AG04450 (cell line): ENCODE data around the gene BFSP1. TPM values are rescaled to one million over a fixed set of nuclear protein-coding genes. Genes with fewer than 3 reads are reported as not detected.

Source experiments
- CTCF ChIA-PET: fragments of 300-600, 350-600 bp; formaldehyde crosslinking; extraction: SDS; loops from one replicate; lab custom pipeline; 2022; ENCODE audit warnings: antibody characterized with exemption, inconsistent platforms; lab: Charles Lee
- POLR2A ChIA-PET: fragments of 350-600 bp; formaldehyde crosslinking; extraction: SDS; loops from one replicate; lab custom pipeline; 2021; ENCODE audit warnings: antibody characterized with exemption, inconsistent platforms; lab: Yijun Ruan, JAX
- DNase-seq: peaks from one replicate; pipeline ENCODE4 v3.0.0-alpha.2; 2011; ENCODE audit warnings: low read depth, low spot score
- H3K27ac ChIP-seq: one replicate; pipeline ENCODE4 v1.5.1; 2012; ENCODE audit warnings: low read depth, low read length, control low read depth
- H3K27me3 ChIP-seq: one replicate; pipeline ENCODE4 v1.6.0; 2012; ENCODE audit warnings: low read length; ENCODE audit not compliant: control insufficient read depth, insufficient read depth
- H3K4me3 ChIP-seq: 2 replicates; pipeline ENCODE4 v1.5.1; 2011; ENCODE audit warnings: mild to moderate bottlenecking, low read depth, low read length, control low read depth
- H3K9me3 ChIP-seq: 2 replicates; pipeline ENCODE4 v1.5.1; 2012; ENCODE audit warnings: low read length; ENCODE audit not compliant: control insufficient read depth, insufficient read depth
- polyA plus RNA-seq: library from polyadenylated mRNA; depleted of rRNA; stranded (reverse); fragments of >200 nt; gene quantifications from 2 replicates; pipeline ENCODE4 v1.2.3, GENCODE V29; 2011
- TF ChIP-seq, protein P1 (sequence below): IDR thresholded peaks from 2 replicates; pipeline ENCODE4 v1.5.1; 2011; ENCODE audit warnings: low read depth, low read length, control low read depth, inconsistent platforms

BFSP1 gene
- polyA plus RNA-seq, 1 experiment = 2.9 TPM

DNA sequence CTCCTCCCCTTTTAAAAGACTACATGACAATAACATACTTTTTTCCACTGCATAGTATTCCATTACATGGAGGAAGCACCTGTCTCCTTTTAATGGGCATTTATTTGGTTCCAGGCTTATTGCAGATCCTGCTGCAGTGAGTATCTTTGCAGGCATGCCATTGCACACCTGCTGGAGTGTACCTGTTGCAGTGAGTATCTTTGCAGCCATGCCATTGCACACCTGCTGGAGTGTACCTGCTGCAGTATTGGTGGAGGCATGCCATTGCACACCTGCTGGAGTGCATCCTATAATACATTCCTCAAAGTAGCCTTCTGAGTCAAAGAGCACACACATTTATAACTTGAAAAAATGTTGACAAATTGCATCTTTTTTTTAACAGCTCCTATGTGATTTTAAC lies 1.6 kb downstream of the BFSP1 start:
- Histone ChIP-seq H3K4me3 (no peak overlapping the region), H3K27ac (no peak overlapping the region), H3K27me3 (peaks cover 4% of the 10 kb centered on the region), H3K9me3 (no peaks in the 10 kb centered on the region)
- TF ChIP-seq, protein P1, sequence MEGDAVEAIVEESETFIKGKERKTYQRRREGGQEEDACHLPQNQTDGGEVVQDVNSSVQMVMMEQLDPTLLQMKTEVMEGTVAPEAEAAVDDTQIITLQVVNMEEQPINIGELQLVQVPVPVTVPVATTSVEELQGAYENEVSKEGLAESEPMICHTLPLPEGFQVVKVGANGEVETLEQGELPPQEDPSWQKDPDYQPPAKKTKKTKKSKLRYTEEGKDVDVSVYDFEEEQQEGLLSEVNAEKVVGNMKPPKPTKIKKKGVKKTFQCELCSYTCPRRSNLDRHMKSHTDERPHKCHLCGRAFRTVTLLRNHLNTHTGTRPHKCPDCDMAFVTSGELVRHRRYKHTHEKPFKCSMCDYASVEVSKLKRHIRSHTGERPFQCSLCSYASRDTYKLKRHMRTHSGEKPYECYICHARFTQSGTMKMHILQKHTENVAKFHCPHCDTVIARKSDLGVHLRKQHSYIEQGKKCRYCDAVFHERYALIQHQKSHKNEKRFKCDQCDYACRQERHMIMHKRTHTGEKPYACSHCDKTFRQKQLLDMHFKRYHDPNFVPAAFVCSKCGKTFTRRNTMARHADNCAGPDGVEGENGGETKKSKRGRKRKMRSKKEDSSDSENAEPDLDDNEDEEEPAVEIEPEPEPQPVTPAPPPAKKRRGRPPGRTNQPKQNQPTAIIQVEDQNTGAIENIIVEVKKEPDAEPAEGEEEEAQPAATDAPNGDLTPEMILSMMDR = no peak
- ChIA-PET POLR2A (no interaction called here), CTCF (interaction anchor here (0.6 to 0.8 kb wide), 2 partner anchors 21 to 25 kb away, joined by 3 read pairs; no protein-coding TSS in a partner anchor)
- no peak for DNase-seq

GRCh38 chr20:17525650-17526049 lies 5.5 kb downstream of the BFSP1 start:
- H3K27me3 ChIP-seq = peaks cover 4% of the 10 kb centered on the region
- ChIA-PET POLR2A (interaction anchor here (0.6 to 1.5 kb wide), 2 partner anchors 19 to 44 kb away, joined by 3 to 4 read pairs; partner anchors contain the start of gene DSTN), CTCF (interaction anchor here (0.8 kb wide), 1 partner anchor 11 kb away, joined by 4 read pairs; no protein-coding TSS in a partner anchor)
- H3K9me3 ChIP-seq = no peaks in the 10 kb centered on the region
- no peak overlapping the region for H3K4me3 ChIP-seq
- TF ChIP-seq, protein P1 = no peak
- DNase-seq = no peak
- H3K27ac ChIP-seq = no peak overlapping the region

DNA sequence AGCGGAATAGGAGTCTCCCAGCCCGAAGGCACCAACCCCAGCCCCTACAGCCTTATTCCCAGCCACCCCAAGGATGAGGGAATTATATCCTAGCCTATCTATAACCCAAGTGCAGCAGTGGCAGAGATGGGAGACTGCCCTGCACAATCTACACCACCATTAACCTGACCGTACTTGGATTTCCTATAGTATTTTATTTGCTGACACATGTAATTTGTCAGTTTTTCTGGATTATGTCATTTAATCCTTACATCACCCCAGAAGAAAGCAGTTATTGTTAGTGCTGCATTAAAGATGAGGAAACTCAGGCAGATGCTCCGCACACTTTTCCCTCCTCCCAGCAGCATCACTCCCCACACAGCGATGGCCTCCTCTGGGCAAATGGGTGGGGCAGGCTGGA lies 6.0 kb downstream of the BFSP1 start:
- ChIA-PET POLR2A (interaction anchor here (0.6 to 1.5 kb wide), 2 partner anchors 19 to 45 kb away, joined by 3 to 4 read pairs; partner anchors contain the start of gene DSTN), CTCF (interaction anchor here (0.8 kb wide), 1 partner anchor 11 kb away, joined by 4 read pairs; no protein-coding TSS in a partner anchor)
- no peak overlapping the region for H3K27ac ChIP-seq
- H3K27me3 ChIP-seq = peaks cover 4% of the 10 kb centered on the region
- DNase-seq = no peak
- TF ChIP-seq, protein P1 = no peak
- no peaks in the 10 kb centered on the region for H3K9me3 ChIP-seq
- no peak overlapping the region for H3K4me3 ChIP-seq

GRCh38 chr20:17524560-17524959 lies 6.6 kb downstream of the BFSP1 start:
- POLR2A ChIA-PET = interaction anchor here (0.5 to 1.5 kb wide), 2 partner anchors 17 to 45 kb away, joined by 4 to 6 read pairs; partner anchors contain the start of gene DSTN
- CTCF ChIA-PET = no interaction called here
- Histone ChIP-seq H3K27me3 (peaks cover 4% of the 10 kb centered on the region), H3K9me3 (no peaks in the 10 kb centered on the region), H3K4me3 (no peak overlapping the region), H3K27ac (no peak overlapping the region)
- DNase-seq = no peak
- TF ChIP-seq, protein P1 = no peak

DNA sequence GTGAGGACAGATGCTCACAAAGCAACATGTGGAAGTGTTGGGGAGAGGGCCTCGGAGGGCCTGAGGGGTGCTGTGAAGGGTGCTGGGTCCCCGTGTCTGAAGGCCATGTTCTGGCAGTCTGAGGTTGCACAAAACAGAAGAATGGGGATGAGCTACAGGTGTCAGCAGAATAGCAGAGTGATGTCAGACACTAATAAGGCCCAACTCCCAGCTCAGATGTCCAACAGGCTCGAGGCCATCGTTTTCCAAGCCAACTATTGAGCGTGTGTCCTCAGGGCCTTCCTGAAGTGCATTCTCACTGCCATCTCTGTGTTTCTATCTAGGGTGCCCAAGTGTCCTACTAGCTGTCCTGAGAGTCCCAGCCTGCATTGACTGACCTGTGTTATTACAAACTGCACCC lies 7.9 kb downstream of the BFSP1 start:
- no peak overlapping the region for H3K27ac ChIP-seq
- ChIA-PET CTCF (no interaction called here), POLR2A (no interaction called here)
- TF ChIP-seq, protein P1 = no peak
- peaks cover 2% of the 10 kb centered on the region for H3K27me3 ChIP-seq
- no peak for DNase-seq
- no peak overlapping the region for H3K4me3 ChIP-seq
- no peaks in the 10 kb centered on the region for H3K9me3 ChIP-seq
